Uterus (tissue), 4 donors: ENCODE results near the gene HOXD4. TPM values are rescaled to one million over a fixed set of nuclear protein-coding genes. Genes with fewer than 3 reads are reported as not detected.
A peak's percentile ranks its signal among the peaks of the same experiment; 100 is the strongest.

Experiments
- DNase-seq, 2 donors: peaks; one replicate each; pipeline ENCODE4 v3.0.0-alpha.2; 2019 to 2020
- H3K27ac ChIP-seq, 2 donors: fragments of 200-600 bp; sonication (generic); 1 replicate in 1 of 2; 2 replicates in 1 of 2; pipeline ENCODE4 v1.5.1; 2016 to 2018
- H3K27me3 ChIP-seq, 2 donors: fragments of 200-600 bp; sonication (generic); one replicate each; pipeline ENCODE4 v1.5.1; 2018 to 2019; ENCODE audit warnings: control low read depth in 1 of 2
- H3K36me3 ChIP-seq, 2 donors: fragments of 200-600 bp; sonication (generic); one replicate each; pipeline ENCODE4 v1.5.1; 2019; ENCODE audit warnings: control low read depth in 1 of 2
- H3K4me1 ChIP-seq, 2 donors: fragments of 200-600 bp; sonication (generic); one replicate each; pipeline ENCODE4 v1.5.1; 2018 to 2019; ENCODE audit warnings: control low read depth in 1 of 2
- H3K4me3 ChIP-seq, 2 donors: fragments of 200-600 bp; sonication (generic); 1 replicate in 1 of 2; 2 replicates in 1 of 2; pipeline ENCODE4 v1.5.1; 2018 to 2019; ENCODE audit warnings: mild to moderate bottlenecking in 1 of 2
- H3K9me3 ChIP-seq, 2 donors: fragments of 200-600 bp; sonication (generic); one replicate each; pipeline ENCODE4 v1.5.1; 2019; ENCODE audit warnings: control low read depth in 1 of 2
- POLR2A ChIP-seq, 2 donors: fragments of 450-650 bp; IDR thresholded peaks; one replicate each; pipeline ENCODE4 v1.6.1; 2016; ENCODE audit warnings: antibody characterized with exemption in 2 of 2, mild to moderate bottlenecking in 1 of 2, moderate library complexity in 1 of 2
- intact Hi-C: fragments of 100-400 bp; cut with DNase I; formaldehyde crosslinking; loops from one replicate; pipeline ENCODE4 v1.15.1; 2023; ENCODE audit warnings: low total_unique reads
- total RNA-seq, 4 donors: library from RNA; depleted of rRNA in 3 of 4; stranded (reverse); fragments of >200 nt in 3 of 4; gene quantifications; one replicate each; pipeline versions ENCODE4 v1.1.0 to v1.2.4, GENCODE V29; 2014 to 2023
- TF ChIP-seq, protein P1 (sequence below), 4 experiments: fragments of 200-600 bp in 2 of 4; fragments of 450-650 bp in 2 of 4; sonication (generic) in 2 of 4; IDR thresholded peaks; one replicate each; pipeline ENCODE4 v1.5.1; 2016 to 2019; ENCODE audit warnings: antibody characterized with exemption in 4 of 4, mild to moderate bottlenecking in 2 of 4, moderate library complexity in 1 of 4
- donor health status: DM: yes; HTN: yes; CAD: no.

HOXD4 gene
- total RNA-seq, 4 donors from 2014 or later = 6.8 to 41.6 (median 13.0) TPM

DNA sequence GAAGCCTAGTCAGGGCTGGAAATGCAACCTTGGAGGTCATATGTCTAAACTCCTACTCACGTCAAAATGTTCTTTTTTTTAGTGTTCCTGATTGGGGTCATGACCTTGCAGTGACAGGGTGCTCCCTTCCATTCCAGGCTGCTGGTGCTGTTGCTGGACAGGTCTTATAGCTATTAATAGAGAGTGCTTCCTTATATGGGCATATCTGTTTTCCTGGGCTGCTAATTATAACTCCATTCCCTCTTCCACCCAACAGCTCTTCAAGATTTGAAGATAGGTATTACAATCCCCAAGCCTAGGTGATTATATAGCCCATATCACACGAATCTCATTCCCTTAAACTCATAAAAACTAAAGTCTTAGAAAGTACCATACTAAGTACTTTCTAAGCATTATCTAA, 18.4 kb downstream of the HOXD4 start:
- no peak for TF ChIP-seq POLR2A (IDR thresholded peaks at IDR 0.05)
- TF ChIP-seq, protein P1, sequence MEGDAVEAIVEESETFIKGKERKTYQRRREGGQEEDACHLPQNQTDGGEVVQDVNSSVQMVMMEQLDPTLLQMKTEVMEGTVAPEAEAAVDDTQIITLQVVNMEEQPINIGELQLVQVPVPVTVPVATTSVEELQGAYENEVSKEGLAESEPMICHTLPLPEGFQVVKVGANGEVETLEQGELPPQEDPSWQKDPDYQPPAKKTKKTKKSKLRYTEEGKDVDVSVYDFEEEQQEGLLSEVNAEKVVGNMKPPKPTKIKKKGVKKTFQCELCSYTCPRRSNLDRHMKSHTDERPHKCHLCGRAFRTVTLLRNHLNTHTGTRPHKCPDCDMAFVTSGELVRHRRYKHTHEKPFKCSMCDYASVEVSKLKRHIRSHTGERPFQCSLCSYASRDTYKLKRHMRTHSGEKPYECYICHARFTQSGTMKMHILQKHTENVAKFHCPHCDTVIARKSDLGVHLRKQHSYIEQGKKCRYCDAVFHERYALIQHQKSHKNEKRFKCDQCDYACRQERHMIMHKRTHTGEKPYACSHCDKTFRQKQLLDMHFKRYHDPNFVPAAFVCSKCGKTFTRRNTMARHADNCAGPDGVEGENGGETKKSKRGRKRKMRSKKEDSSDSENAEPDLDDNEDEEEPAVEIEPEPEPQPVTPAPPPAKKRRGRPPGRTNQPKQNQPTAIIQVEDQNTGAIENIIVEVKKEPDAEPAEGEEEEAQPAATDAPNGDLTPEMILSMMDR (IDR thresholded peaks at IDR 0.05) = no peak
- Histone ChIP-seq H3K9me3 (no peaks in the 10 kb centered on the region), H3K36me3 (no peaks in the 10 kb centered on the region), H3K4me1 (no peaks in the 10 kb centered on the region), H3K4me3 (no peak overlapping the region), H3K27ac (peak overlapping the region; percentile 75 to 83), H3K27me3 (no peaks in the 10 kb centered on the region)
- intact Hi-C loops = no loop called here
- no peak for DNase-seq

DNA sequence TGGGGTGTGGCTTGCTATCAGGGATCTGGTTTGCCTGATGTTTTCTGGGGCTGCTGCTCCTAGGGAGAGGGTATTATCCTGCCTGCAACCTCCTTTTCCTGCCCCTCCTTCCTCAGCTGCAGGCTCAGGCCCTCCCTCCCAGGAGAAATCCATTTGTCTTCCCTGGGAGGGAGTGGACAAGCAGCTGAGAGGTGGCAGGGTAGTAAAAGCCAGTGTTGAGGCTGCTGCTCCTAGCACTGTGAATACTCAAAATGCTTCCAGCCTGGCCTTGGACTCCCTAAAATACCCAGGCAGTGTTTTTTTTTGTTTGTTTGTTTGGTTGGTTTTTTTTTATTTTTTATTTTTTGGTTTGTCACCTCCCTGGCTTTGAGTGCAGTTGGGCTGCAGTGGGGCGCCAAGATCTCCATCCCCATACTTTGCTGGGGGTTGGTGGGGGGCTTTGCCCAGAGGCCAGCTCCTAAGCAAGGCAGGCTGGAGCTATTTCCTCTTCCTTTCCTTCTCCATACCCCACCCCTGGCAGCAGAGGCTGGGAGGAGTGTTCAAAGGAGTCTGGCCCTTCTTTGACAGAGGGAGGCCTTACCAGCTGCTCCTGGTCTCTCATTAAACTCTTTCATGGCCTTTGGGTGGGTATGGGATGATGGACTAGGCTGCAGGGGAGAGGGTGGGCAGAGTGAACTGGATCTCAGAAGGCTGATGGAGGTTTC, 19.4 kb downstream of the HOXD4 start:
- Histone ChIP-seq H3K36me3 (no peaks in the 10 kb centered on the region), H3K9me3 (no peaks in the 10 kb centered on the region), H3K4me1 (no peaks in the 10 kb centered on the region), H3K4me3 (no peak overlapping the region), H3K27ac (peak overlapping the region; percentile 75 to 83), H3K27me3 (no peaks in the 10 kb centered on the region)
- intact Hi-C loops = no loop called here
- peak in 1 of 2 donors; percentile 30 for DNase-seq
- TF ChIP-seq POLR2A (IDR thresholded peaks at IDR 0.05) = no peak
- TF ChIP-seq, protein P1 (IDR thresholded peaks at IDR 0.05) = no peak

DNA sequence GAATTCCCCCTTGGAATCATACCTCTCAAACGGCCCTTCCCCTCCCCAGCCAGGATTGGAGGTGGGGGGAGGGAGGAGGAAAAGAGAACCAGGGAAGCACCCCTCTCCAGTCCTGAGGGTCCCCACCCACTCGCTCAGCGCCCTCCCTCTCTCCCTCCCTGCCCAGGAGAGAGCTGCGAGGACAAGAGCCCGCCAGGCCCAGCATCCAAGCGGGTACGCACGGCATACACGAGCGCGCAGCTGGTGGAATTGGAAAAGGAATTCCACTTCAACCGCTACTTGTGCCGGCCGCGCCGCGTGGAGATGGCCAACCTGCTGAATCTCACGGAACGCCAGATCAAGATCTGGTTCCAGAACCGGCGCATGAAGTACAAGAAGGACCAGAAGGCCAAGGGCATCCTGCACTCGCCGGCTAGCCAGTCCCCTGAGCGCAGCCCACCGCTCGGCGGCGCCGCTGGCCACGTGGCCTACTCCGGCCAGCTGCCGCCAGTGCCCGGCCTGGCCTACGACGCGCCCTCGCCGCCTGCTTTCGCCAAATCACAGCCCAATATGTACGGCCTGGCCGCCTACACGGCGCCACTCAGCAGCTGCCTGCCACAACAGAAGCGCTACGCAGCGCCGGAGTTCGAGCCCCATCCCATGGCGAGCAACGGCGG, 20.1 kb downstream of the HOXD4 start:
- Histone ChIP-seq H3K27me3 (no peaks in the 10 kb centered on the region), H3K9me3 (no peaks in the 10 kb centered on the region), H3K27ac (peak overlapping the region; percentile 75 to 83), H3K4me3 (peak overlapping the region; percentile 8 to 31), H3K4me1 (no peaks in the 10 kb centered on the region), H3K36me3 (no peaks in the 10 kb centered on the region)
- TF ChIP-seq POLR2A (IDR thresholded peaks at IDR 0.05) = no peak
- TF ChIP-seq, protein P1 (IDR thresholded peaks at IDR 0.05) = no peak
- intact Hi-C loops = no loop called here
- no peak for DNase-seq

DNA sequence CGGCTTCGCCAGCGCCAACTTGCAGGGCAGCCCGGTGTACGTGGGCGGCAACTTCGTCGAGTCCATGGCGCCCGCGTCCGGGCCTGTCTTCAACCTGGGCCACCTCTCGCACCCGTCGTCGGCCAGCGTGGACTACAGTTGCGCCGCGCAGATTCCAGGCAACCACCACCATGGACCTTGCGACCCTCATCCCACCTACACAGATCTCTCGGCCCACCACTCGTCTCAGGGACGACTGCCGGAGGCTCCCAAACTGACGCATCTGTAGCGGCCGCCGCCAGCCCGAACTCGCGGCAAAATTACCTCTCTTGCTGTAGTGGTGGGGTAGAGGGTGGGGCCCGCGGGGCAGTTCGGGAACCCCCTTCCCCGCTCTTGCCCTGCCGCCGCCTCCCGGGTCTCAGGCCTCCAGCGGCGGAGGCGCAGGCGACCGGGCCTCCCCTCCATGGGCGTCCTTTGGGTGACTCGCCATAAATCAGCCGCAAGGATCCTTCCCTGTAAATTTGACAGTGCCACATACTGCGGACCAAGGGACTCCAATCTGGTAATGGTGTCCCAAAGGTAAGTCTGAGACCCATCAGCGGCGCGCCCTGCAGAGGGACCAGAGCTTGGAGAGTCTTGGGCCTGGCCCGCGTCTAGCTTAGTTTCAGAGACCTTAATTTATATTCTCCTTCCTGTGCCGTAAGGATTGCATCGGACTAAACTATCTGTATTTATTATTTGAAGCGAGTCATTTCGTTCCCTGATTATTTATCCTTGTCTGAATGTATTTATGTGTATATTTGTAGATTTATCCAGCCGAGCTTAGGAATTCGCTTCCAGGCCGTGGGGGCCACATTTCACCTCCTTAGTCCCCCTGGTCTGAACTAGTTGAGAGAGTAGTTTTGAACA, 20.9 kb downstream of the HOXD4 start:
- Histone ChIP-seq H3K4me3 (peak overlapping the region; percentile 8 to 31), H3K27me3 (no peaks in the 10 kb centered on the region), H3K27ac (peak overlapping the region; percentile 75 to 83), H3K36me3 (no peaks in the 10 kb centered on the region), H3K4me1 (no peaks in the 10 kb centered on the region), H3K9me3 (no peaks in the 10 kb centered on the region)
- intact Hi-C loops = no loop called here
- DNase-seq = no peak
- TF ChIP-seq POLR2A (IDR thresholded peaks at IDR 0.05) = no peak
- TF ChIP-seq, protein P1 (IDR thresholded peaks at IDR 0.05) = no peak
